Activated CD8-positive, alpha-beta memory T cell treated with anti-CD3 and anti-CD28 coated beads, Interleukin-2, amount 50 U/mL, for 4 hours (primary cell): Measurements from ENCODE around the gene THOP1.
"Not testable (repeated sequence)": the region's sequence is repeated elsewhere in the genome, so short reads cannot be mapped to it uniquely, and the experiment has no call there.

ENCODE experiments used
- DNase-seq: peaks from one replicate; pipeline ENCODE4 v3.0.0-alpha.2; 2020

THOP1 gene

DNA sequence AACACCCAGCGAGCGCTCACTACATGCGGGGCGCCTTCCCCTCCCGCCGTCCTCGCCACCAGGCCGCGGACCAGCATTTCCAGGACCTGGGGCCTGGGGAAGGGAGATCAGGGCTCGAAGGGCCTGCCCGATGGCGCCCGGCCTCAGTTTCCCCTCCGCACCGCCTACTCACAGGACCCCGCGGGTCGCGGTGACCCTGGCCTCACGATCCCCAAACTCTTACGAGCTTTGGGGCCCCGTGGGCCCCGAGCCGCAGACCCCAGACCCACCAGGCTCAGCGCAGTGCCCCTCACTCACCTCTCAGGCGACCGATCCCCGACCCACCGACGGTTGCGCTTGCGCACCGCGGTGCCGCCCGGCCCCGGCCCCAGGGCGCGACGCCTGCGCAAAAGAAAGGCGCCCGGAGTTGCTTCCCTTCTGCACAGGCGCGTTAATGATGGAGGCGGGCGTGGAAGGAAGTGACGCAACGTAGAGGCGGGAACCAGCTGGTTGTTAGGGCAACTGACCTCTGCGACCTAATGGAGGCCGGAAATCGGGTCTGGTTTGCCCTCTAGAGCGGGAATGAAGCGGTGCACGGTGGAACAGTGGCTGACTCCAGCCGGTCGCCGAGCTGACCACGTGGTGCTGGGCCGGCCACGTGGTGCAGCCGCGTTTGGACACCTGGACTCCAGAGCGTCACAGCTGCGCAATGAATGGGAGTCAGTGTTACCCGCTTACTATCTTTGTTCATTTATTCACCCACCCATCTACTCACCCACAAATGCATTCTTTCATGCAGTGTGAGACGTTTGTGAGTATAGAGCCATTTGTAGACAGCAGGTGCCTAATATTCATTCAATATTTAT is 2.1 kb upstream of the THOP1 start, which contains the start of gene SGTA:
TSS of gene SGTA (minus strand) at position 338 of the 845 bp plus-strand sequence. CDS start 14,205 bp downstream, outside the sequence.
- DNase-seq, result peak; percentile 95

DNA sequence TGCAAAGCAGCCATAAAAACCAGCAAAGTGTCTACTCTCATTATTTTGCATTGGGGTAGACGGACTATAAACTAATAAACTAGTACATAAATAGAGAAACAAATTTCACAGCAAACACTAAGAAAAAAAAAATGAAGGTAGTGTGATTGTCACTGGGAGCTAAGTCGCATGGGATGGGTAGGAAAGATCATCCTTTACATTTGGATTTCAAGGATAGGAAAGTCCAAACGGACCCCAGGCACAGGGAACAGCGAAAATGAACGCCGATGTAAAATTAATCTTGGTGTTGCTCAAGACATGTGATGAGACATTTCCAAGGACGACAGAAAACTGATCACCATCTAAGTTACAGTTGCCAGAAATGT is 1.5 kb upstream of the THOP1 start:
- DNase-seq, result no peak

DNA sequence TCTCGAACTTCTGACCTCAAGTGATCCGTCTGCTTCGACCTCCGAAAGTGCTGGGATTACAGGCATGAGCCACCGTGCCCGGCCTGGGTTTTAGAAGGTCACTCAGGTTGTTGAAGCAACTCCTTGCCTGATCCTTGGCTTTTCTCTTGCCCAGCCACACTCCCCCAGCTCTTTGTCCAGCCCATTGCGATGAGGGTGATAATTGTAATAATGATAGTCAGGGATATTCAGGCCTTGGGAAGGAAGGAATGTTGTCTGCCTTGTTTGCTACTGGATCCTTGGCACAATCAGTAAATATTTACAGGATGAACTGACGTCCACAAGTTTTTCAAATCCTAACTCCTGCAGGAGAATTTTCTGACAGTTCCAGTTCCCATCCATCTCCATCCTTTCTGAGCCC is 1.8 kb downstream of the THOP1 start:
- no peak for DNase-seq

DNA sequence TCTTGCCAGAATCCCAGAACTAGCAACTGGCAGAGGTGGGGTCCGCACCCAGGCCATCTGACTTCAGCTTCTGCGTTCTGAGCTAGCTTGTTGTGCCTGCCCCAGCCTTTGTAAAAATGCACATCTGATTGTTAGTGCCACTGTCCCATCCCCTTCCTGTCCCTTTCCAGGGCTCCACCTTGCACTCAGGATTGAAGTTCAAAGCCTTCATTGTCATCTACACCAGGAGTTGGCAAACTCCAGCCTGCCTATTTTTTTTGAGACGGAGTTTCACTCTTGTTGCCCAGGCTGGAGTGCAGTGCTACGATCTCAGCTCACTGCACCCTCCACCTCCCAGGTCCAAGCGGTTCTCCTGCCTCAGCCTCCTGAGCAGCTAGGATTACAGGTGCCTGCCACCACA is 2.9 kb downstream of the THOP1 start:
- DNase-seq, result no peak

DNA sequence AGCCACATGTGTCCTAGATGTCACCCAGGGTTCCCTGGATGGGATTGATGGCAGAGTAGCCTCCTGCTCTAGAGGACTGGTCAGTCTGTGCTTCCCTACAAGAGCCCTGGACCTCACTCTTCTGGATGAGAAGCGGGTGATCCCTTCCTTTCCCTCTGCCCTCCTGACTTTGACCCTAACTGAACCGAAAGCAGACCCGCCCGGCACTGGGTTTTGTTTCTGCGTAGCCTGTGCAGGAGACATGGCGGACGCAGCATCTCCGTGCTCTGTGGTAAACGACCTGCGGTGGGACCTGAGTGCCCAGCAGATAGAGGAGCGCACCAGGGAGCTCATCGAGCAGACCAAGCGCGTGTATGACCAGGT is 4.9 kb downstream of the THOP1 start:
- no peak for DNase-seq

DNA sequence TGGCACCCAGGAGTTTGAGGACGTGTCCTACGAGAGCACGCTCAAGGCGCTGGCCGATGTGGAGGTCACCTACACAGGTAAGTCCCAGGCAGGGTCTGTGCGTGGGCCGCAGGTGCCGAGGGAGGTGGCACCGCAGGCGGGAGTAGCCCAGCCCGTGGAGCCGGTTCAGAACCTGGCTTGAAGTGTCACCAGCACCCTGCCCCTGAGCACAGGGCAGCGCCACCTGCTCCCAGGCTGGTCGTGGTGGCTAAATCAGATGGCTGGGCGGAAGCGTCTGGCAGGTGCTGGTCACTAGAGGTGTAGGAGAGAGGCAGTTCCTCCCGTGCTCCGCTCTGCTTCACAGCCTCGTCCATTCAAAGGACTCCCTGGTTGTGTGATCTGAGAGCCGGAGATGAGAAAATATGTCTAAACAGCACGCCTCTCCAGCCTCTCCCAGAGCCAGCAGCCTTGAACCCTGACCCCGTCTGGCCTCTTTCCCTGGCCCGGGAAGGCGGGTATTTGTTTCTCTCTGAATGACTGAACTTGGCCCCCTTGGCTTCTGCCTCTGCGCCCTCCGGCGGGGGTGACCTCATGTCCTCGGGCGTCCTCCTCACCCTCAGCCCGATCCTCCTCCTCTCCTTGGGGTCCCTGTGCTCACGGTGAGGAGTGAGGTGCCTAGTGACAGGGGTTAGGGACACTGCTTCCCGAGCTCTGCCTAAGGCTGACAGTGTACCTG is 5.4 kb downstream of the THOP1 start:
- no peak for DNase-seq

DNA sequence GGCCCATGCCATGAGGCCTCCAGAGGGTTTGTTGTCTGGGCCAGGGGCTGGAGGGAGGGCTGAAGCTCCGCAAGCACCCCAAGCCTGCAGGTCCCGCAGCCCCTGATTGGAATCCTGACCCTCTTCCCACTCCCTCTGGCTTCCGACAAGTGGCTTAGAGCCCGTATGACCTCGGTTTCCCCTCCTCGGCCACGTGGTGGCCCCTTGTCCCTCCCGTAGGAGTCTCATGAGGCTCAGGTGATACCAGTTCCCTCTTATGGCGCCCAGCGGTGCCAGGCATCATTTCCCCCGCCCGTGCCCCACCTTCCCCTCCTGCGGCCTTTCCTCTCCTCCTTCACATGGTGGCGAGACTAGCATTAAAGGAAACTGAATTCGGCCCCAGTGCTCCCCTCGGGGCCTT is 6.1 kb downstream of the THOP1 start:
- DNase-seq, result no peak

DNA sequence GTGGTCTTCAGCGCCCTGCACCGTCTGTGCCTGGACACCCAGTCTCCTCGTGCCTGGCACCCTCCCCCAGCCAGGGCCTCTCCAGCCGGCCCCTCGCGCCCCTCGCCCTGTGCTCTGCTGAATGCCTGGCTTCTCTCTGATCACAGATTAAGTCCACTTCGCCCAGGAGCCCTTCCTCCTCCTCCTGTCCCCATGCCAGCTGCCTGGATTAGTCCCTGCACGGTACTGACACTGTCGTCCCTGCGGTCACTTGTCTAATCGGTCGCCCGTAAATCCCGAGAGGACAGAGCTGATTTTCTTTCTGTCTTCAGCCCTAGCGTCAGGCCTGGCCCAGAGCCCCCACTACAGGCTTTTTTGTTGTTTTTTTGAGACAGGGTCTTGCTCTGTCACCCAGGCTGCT is 6.6 kb downstream of the THOP1 start:
- no peak for DNase-seq

DNA sequence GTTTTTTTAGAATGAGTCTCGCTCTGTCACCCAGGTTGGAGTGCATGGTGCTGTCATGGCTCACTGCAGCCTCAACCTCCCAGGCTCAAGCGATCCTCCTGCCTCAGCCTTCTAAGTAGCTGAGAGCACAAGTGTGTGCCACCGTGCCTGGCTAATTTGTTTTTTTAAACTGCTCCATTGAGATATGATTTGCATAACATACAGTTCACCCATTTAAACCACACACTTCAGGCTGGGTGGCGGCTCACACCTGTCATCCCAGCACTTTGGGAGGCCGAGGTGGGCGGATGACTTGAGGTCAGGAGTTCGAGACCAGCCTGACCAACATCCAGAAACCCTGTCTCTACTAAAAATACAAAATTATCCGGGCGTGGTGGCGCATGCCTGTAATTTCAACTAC is 7.4 kb downstream of the THOP1 start:
- DNase-seq, result not testable (repeated sequence)

DNA sequence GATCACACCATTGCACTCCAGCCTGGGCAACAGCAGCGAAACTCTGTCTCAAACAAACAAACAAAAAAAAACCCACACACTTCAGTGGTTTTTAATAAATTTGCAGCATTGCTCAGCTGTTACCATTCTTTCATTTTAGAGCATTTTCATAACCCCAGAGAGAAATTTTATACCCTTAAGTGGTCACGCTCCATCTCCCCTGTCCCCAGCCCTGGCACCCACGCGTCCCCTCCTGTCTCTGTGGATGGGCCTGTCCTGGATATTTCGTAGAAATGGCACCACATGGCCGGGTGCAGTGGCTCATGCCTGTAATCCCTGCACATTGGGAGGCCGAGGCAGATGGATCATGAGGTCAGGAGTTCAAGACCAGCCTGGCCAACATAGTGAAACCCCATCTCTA is 7.8 kb downstream of the THOP1 start:
- DNase-seq, result no peak

DNA sequence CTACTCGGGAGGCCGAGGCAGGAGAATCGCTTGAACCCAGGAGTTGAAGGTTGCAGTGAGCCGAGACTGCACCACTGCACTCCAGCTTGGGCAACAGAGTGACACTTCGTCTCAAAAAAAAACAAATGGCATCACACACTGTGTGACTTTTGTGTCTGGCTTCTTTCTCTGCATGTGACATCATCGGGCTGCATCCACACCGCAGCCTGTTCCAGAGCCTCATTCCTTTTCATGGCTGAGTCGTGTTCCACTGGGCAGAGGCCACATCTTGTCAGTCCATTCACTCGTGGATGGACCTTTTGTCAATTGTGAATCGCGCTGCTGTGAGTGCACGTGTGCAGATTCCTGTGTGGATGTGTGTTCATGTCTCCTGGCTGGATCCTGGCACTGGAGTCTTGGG is 8.3 kb downstream of the THOP1 start:
- no peak for DNase-seq

DNA sequence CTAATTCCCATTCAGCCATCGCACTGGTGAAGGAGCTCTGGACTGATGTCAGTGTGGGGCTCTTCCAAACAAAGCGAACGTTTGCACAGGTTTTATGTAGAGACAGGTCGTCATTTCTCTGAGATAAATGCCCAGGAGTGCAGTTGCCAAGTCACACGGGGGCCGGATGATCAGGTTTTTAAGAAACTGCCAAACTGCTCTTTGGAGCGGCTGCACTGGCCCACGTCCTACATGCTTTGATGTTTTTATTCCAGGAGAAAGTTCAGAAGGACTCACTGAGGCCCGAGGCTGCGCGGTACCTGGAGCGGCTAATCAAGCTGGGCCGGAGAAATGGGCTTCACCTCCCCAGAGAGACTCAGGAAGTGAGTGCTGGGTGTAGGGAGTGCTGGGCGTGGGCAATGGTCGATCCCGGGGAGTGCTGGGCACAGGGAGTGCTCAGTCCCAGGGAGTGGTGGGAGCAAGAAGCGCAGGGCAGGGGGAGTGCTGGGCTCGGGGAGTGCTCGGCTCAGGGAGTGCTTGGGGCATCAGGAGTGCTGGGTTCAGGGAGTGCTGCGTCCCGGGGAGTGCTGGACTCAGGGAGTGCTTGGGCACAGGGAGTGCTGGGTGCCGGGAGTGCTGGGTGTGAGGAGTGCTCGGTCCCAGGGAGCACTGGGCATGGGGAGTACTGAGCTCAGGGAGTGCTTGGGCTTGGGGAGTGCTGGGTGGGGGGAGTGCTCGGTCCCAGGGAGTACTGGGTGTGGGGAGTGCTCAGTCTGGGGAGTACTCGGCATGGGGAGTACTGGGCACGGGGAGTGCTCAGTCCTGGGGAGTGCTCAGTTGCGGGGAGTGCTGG is 10.7 kb downstream of the THOP1 start:
- no peak for DNase-seq

DNA sequence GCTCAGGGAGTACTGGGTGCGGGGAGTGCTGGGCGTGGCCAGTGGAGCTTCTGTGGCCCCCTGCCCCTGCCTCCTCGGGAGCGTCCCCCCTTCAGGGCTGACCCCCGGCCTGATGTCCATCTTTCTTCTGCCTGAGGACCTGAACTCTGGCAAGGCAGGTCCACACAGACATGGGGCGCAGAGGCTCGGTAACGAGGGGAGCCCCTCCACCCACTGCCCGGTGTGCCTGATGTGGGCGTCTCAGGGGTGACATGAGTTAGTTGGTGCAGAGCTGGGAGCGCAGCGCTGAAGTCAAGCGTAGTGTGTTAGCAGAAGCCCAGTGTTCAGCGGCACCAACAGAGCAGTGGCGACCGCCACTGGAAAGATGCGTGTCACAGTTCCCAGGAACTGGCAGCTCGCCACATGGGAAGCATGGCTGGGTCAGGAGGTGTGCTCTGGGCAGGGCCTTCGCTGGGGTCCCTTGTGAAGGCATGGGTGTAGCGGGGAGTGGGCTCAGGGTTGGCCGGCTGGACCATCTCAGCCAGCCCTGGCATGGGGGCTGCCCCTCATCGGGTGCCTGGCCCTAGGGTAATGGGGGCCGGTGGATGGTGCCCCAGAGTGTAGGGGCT is 11.5 kb downstream of the THOP1 start:
- DNase-seq, result no peak

DNA sequence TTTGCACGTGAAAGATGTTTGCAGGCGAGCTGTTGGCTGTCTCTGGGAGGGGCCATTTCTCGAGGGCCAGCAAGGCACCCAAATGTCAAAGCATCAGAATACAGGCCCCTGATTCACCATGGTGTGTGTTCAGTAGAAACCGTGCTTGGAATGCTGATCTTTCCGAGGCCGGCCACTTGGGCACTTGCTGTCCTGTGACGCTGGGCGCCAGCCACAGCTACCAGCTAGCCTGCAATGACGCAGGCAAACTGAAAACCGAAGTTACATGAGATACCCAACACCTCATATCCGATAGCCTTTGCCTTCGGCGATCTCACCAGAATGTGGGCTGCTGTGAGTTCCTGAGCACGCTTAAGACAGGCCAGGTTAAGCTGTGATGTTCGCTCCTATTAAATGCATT is 12.0 kb downstream of the THOP1 start:
- DNase-seq, result no peak

DNA sequence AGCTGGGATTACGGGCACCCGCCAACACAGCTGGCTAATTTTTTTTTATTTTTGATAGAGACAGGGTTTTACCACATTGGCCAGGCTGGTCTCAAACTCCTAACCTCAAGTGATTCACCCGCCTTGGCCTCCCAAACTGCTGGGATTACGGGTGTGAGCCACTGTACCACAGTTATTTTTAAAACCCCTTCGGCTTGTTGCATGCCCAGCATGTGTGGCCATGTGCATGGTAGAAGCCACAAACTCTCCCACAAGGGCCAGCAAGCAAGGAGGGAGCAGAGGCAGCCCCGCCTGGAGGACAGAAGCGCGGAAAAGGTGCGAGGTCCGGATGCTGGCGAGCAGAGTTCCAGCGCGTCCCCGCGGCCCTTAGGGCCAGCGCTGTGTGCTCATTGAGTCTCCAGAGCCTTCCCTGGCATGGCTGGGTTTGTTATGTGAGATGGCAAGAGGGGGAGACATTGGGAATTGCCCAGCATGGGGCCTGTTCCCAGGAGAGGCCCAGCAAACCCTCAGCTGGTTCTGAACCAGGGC is 12.9 kb downstream of the THOP1 start:
- no peak for DNase-seq

DNA sequence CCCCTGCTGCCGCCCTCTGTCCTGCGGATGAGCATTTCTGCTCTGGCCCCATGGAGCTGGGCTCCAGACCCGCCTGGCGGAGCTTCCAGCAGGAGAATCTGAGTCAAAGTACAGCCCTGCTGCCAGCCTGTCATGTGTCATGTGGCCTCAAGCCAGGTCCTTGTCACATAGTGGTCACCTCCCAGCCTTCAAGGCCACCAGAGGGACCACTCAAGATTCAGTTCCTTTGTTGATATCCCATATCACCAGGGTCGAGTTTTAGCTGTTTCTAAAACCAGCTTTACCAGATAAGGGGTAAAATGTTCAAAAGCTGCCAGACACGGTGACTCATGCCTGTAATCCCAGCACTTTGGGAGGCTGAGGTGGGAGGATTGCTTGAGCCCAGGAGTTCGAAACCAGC is 13.4 kb downstream of the THOP1 start:
- DNase-seq, result no peak

DNA sequence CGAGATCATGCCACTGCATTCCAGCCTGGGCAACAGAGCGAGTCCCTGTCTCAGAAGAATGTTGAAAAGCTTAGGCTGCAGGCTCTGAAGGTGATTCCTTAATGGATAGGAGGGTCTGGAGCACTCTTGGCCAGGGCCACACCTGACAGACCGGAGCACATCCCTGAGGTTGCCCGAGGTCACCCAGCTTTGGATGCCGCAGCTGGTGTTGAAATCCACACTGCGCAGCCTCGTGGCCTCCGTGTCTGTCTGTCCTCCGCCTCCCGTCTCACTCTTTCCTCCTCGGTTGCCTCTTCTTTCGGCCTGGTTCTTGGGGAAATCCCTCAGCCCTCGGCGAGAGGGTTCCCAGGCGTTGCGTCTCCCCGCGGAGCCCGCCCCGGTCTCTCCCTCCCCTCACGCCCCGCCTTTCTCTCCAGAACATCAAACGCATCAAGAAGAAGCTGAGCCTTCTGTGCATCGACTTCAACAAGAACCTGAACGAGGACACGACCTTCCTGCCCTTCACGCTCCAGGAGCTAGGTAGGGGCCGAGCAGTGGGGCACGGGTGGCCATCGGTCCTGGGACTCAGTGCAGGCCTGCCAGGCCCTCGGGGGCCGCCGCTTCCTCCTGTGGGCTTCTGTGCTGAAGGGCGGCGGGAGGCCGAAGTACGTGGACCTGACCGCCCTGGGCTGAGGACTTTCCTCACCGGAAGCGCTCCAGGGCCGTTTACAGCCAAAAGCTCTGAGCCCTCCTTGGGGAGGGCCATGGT is 14.1 kb downstream of the THOP1 start:
- no peak for DNase-seq

DNA sequence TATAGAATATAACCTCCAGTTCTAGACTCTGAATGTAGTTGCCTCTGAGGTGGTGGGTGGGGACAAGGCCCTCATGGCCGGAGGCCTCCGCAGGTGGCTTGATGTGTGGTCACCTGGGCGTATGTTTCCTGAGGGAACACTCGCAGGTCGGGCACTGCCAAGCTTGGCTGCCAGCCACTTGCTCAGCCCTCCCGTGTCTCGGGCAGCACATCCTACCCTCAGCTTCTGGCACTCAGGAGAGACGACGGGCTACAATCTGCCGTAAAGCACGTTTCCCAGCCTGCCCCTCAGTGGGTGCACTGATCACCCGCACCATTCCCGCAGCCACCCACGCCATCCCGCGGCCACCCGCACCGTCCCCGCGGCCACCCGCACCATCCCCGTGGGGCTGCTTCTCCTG is 15.2 kb downstream of the THOP1 start:
- no peak for DNase-seq

DNA sequence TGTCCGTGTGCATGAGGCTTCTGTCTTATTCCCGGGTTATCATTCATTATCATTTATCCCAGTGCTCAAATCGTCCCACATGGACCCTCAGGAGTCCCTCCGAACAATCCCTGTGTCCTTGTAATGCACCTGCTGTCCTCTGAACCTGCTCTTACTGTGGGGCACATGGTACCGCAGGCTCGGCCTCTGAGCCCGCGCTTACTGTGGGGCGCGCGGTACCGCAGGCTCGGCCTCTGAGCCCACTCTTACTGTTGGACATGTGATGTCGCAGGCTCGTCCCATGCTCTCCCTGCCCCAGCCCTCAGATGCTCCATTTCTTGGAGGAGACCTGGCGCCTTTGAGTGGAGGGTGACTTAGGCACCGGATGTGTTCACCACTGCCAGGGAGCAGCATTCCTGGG is 17.5 kb downstream of the THOP1 start:
- no peak for DNase-seq

DNA sequence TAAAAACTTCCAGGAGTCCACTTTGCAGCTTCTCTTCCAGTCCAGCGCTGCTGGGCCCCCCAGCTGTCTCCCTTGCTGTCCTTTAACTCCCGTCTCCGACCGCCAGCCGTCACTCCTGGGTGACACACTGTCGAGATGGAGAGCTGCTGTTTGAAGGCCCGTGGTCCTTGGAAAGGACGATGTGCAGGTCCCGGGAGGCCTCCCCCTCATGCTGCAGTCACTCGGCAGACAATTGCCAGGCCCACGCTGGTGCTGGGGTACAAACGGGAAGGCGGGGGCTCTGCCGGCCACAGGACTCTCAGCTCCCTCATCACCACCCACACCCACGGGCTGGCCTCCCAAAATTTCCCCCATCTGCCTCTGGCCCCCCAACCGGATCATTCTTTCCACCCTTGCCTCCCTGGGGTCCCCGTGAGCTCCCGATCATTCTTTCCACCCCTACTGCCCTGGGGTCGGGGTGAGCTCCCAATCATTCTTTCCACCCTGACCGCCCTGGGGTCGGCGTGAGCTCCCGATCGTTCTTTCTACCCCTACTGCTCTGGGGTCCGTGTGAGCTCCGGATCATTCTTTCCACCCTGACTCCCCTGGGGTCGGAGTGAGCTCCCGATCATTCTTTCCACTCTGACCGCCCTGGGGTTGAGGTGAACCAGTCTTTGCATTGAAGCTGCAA is 18.3 kb downstream of the THOP1 start:
- no peak for DNase-seq

DNA sequence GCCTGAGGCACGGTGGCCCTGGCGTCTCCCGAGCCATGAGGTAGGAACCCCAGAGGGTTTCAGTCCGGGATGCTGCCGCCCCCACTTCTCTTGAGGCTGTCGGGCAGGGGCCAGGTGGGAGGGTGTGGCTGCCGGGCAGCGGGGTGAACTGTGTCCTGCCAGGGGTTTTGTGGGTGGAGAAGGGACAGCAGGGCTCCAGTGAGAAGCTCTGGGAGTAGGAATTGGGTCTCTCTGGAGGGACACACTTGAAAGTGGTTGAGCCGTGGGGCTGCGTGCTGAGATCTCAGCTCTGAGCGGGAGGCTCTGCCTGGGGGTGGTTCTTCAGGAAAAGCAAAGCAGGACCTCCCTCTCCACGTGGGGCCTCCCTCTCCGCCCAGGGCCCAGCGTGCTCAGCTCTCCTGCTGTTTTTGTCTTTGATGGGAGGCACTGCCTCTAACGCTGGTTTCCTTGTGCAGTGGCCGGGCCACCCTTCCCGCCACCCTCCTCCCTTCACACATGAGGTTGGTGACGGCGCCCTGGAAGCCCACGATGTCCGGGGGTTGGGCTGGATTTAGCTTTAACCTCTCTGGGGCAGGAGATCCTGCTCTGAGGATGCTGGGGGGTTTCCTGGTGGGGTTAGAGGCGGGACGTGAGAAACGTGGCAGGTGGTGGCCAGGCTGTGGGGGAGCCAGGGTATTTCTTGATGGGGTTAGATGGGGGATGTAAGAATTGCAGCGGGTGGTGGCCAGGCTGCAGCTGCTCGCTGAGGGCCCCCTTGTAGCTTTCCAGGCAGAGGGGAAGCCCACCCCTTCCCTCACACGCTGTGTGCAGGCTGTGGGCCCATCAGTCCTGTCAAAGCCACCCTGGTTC is 19.1 kb downstream of the THOP1 start:
- no peak for DNase-seq
